ENCODE data around the gene COX19.

- TF ChIP-seq, protein P1, sequence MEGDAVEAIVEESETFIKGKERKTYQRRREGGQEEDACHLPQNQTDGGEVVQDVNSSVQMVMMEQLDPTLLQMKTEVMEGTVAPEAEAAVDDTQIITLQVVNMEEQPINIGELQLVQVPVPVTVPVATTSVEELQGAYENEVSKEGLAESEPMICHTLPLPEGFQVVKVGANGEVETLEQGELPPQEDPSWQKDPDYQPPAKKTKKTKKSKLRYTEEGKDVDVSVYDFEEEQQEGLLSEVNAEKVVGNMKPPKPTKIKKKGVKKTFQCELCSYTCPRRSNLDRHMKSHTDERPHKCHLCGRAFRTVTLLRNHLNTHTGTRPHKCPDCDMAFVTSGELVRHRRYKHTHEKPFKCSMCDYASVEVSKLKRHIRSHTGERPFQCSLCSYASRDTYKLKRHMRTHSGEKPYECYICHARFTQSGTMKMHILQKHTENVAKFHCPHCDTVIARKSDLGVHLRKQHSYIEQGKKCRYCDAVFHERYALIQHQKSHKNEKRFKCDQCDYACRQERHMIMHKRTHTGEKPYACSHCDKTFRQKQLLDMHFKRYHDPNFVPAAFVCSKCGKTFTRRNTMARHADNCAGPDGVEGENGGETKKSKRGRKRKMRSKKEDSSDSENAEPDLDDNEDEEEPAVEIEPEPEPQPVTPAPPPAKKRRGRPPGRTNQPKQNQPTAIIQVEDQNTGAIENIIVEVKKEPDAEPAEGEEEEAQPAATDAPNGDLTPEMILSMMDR (conservative IDR thresholded peaks at IDR 0.05; ENCODE audit: low read depth in 2 of 2), result no peak
- TF ChIP-seq POLR2AphosphoS5 (IDR thresholded peaks at IDR 0.05; ENCODE audit: low read depth) (no peak), NANOG (IDR thresholded peaks at IDR 0.05; ENCODE audit: borderline replicate concordance) (no peak), EZH2 (IDR thresholded peaks at IDR 0.05; ENCODE audit: low read depth, unreplicated experiment) (no peak), EZH2phosphoT487 (IDR thresholded peaks at IDR 0.05; ENCODE audit: unreplicated experiment) (no peak), STAT1 (IDR thresholded peaks at IDR 0.05; ENCODE audit: unreplicated experiment) (no peak), CREB1 (CRISPR knock-in tag; IDR thresholded peaks at IDR 0.05; ENCODE audit: low read depth) (no peak), ZNF331 (CRISPR knock-in tag; IDR thresholded peaks at IDR 0.05; ENCODE audit: low read depth) (no peak), ZNF114 (CRISPR knock-in tag; IDR thresholded peaks at IDR 0.05) (no peak)
- TF ChIP-seq, protein P2, sequence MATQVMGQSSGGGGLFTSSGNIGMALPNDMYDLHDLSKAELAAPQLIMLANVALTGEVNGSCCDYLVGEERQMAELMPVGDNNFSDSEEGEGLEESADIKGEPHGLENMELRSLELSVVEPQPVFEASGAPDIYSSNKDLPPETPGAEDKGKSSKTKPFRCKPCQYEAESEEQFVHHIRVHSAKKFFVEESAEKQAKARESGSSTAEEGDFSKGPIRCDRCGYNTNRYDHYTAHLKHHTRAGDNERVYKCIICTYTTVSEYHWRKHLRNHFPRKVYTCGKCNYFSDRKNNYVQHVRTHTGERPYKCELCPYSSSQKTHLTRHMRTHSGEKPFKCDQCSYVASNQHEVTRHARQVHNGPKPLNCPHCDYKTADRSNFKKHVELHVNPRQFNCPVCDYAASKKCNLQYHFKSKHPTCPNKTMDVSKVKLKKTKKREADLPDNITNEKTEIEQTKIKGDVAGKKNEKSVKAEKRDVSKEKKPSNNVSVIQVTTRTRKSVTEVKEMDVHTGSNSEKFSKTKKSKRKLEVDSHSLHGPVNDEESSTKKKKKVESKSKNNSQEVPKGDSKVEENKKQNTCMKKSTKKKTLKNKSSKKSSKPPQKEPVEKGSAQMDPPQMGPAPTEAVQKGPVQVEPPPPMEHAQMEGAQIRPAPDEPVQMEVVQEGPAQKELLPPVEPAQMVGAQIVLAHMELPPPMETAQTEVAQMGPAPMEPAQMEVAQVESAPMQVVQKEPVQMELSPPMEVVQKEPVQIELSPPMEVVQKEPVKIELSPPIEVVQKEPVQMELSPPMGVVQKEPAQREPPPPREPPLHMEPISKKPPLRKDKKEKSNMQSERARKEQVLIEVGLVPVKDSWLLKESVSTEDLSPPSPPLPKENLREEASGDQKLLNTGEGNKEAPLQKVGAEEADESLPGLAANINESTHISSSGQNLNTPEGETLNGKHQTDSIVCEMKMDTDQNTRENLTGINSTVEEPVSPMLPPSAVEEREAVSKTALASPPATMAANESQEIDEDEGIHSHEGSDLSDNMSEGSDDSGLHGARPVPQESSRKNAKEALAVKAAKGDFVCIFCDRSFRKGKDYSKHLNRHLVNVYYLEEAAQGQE (IDR thresholded peaks at IDR 0.05; ENCODE audit: unreplicated experiment), result no peak
Observed at GRCh38 chr7:947391-948210, 27.7 kb downstream of the COX19 start.
